Astrocyte (in vitro differentiated cells and primary cell): Measurements from ENCODE around the gene MIPOL1. TPM values are rescaled to one million over a fixed set of nuclear protein-coding genes. Genes with fewer than 3 reads are reported as not detected.

ENCODE experiments used
- DNase-seq: peaks from one replicate; pipeline ENCODE4 v3.0.0-alpha.2; 2010; ENCODE audit warnings: low read depth
- FAIRE-seq: peaks from 2 replicates; lab custom pipeline; 2011; peaks lifted over from hg19 to GRCh38; lab: Jason Lieb, UNC
- H2AFZ ChIP-seq: 2 replicates; pipeline ENCODE4 v1.6.0; 2012; ENCODE audit warnings: low read depth, low read length, inconsistent platforms
- H3K27ac ChIP-seq: 2 replicates; pipeline ENCODE4 v1.5.1; 2011; ENCODE audit warnings: low read depth, low read length, inconsistent platforms
- H3K27me3 ChIP-seq: 2 replicates; pipeline ENCODE4 v1.6.0; 2011; ENCODE audit warnings: low read length, inconsistent platforms; ENCODE audit not compliant: insufficient read depth
- H3K36me3 ChIP-seq: 2 replicates; pipeline ENCODE4 v1.5.1; 2011; ENCODE audit warnings: low read length, inconsistent platforms; ENCODE audit not compliant: insufficient read depth
- H3K4me1 ChIP-seq: 2 replicates; pipeline ENCODE4 v1.5.1; 2011; ENCODE audit warnings: low read length, inconsistent platforms; ENCODE audit not compliant: insufficient read depth
- H3K4me2 ChIP-seq: 2 replicates; pipeline ENCODE4 v1.6.0; 2012; ENCODE audit warnings: low read length, inconsistent platforms
- H3K4me3 ChIP-seq: 2 replicates; pipeline ENCODE4 v1.5.1; 2011; ENCODE audit warnings: low read depth, mild to moderate bottlenecking, low read length, inconsistent platforms; ENCODE audit not compliant: insufficient read depth
- H3K79me2 ChIP-seq: 2 replicates; pipeline ENCODE4 v1.6.0; 2012; ENCODE audit warnings: mild to moderate bottlenecking, low read length, inconsistent platforms; ENCODE audit not compliant: insufficient read depth
- H3K9ac ChIP-seq: 2 replicates; pipeline ENCODE4 v1.6.0; 2012; ENCODE audit warnings: mild to moderate bottlenecking, low read length, inconsistent platforms
- H3K9me3 ChIP-seq: 2 replicates; pipeline ENCODE4 v1.5.1; 2012; ENCODE audit warnings: low read depth, mild to moderate bottlenecking, low read length, inconsistent platforms; ENCODE audit not compliant: insufficient read depth
- H4K20me1 ChIP-seq: 2 replicates; pipeline ENCODE4 v1.6.0; 2012; ENCODE audit warnings: low read length, inconsistent platforms; ENCODE audit not compliant: insufficient read depth
- H3K27ac Mint-ChIP-seq: one replicate; pipeline ENCODE4 v1.8.0; 2021; ENCODE audit warnings: mild to moderate bottlenecking, mixed read lengths; ENCODE audit not compliant: unreplicated experiment
- H3K27me3 Mint-ChIP-seq: one replicate; pipeline ENCODE4 v1.8.0; 2021; ENCODE audit warnings: low read depth, mixed read lengths; ENCODE audit not compliant: unreplicated experiment
- H3K36me3 Mint-ChIP-seq: one replicate; pipeline ENCODE4 v1.8.0; 2021; ENCODE audit warnings: low read depth, mixed read lengths; ENCODE audit not compliant: unreplicated experiment
- H3K4me1 Mint-ChIP-seq: one replicate; pipeline ENCODE4 v1.8.0; 2021; ENCODE audit warnings: low read depth, mixed read lengths; ENCODE audit not compliant: unreplicated experiment
- H3K4me3 Mint-ChIP-seq: one replicate; pipeline ENCODE4 v1.8.0; 2021; ENCODE audit warnings: mild to moderate bottlenecking, moderate library complexity, mixed read lengths; ENCODE audit not compliant: unreplicated experiment
- H3K9me3 Mint-ChIP-seq: one replicate; pipeline ENCODE4 v1.8.0; 2021; ENCODE audit warnings: mild to moderate bottlenecking, mixed read lengths; ENCODE audit not compliant: unreplicated experiment
- CTCF ChIP-seq: IDR thresholded peaks from 2 replicates; pipeline ENCODE4 v1.5.1; 2011; ENCODE audit warnings: low read depth, mild to moderate bottlenecking, inconsistent platforms, low read length, moderate library complexity; ENCODE audit not compliant: insufficient read depth
- EZH2 ChIP-seq: IDR thresholded peaks from 2 replicates; pipeline ENCODE4 v1.6.1; 2012; ENCODE audit warnings: mild to moderate bottlenecking, low read length, inconsistent platforms; ENCODE audit not compliant: insufficient read depth
- total RNA-seq: library from RNA; stranded (reverse); gene quantifications from 2 replicates; pipeline ENCODE4 v1.2.1, GENCODE V29; 2021

Gene MIPOL1
- total RNA-seq, 1 donor from 2014 or later, result 15.7 TPM

- no peaks in the 10 kb centered on the region for H3K4me1 ChIP-seq
- Mint-ChIP-seq H3K4me3 (no peak overlapping the region), H3K9me3 (no peaks in the 10 kb centered on the region), H3K36me3 (no peaks in the 10 kb centered on the region), H3K27me3 (no peaks in the 10 kb centered on the region), H3K27ac (no peak overlapping the region), H3K4me1 (no peaks in the 10 kb centered on the region)
- TF ChIP-seq EZH2 (no peak), CTCF (no peak)
- no peaks in the 10 kb centered on the region for H3K36me3 ChIP-seq
- no peak for FAIRE-seq
- H3K27ac ChIP-seq, result no peak overlapping the region
- no peaks in the 10 kb centered on the region for H3K27me3 ChIP-seq
- H3K4me3 ChIP-seq, result no peak overlapping the region
- H3K9ac ChIP-seq, result no peak overlapping the region
- no peak overlapping the region for H3K4me2 ChIP-seq
- H3K9me3 ChIP-seq, result no peaks in the 10 kb centered on the region
- H3K79me2 ChIP-seq, result no peaks in the 10 kb centered on the region
- no peaks in the 10 kb centered on the region for H4K20me1 ChIP-seq
- H2AFZ ChIP-seq, result no peak overlapping the region
- DNase-seq, result no peak
Measured at GRCh38 chr14:37279818-37280217, 82.1 kb downstream of the MIPOL1 start.

- Histone ChIP-seq H3K36me3 (no peaks in the 10 kb centered on the region), H3K9ac (no peak overlapping the region), H3K27me3 (no peaks in the 10 kb centered on the region), H3K4me3 (no peak overlapping the region), H3K27ac (no peak overlapping the region), H3K4me1 (no peaks in the 10 kb centered on the region), H3K79me2 (no peaks in the 10 kb centered on the region), H4K20me1 (no peaks in the 10 kb centered on the region), H3K4me2 (no peak overlapping the region), H2AFZ (no peak overlapping the region), H3K9me3 (no peaks in the 10 kb centered on the region)
- H3K27me3 Mint-ChIP-seq, result no peaks in the 10 kb centered on the region
- H3K9me3 Mint-ChIP-seq, result peaks cover under 1% of the 10 kb centered on the region
- TF ChIP-seq CTCF (no peak), EZH2 (no peak)
- no peak for DNase-seq
- peaks cover 4% of the 10 kb centered on the region for H3K36me3 Mint-ChIP-seq
- no peak overlapping the region for H3K4me3 Mint-ChIP-seq
- H3K27ac Mint-ChIP-seq, result no peak overlapping the region
- no peak for FAIRE-seq
- H3K4me1 Mint-ChIP-seq, result no peaks in the 10 kb centered on the region
Measured at GRCh38 chr14:37284760-37285159, 87.0 kb downstream of the MIPOL1 start.

- no peak overlapping the region for H3K4me3 ChIP-seq
- H3K4me1 Mint-ChIP-seq, result no peaks in the 10 kb centered on the region
- no peak for FAIRE-seq
- no peak overlapping the region for H3K27ac Mint-ChIP-seq
- H3K9ac ChIP-seq, result no peak overlapping the region
- H3K4me1 ChIP-seq, result no peaks in the 10 kb centered on the region
- H3K9me3 ChIP-seq, result no peaks in the 10 kb centered on the region
- TF ChIP-seq CTCF (no peak), EZH2 (no peak)
- H3K36me3 Mint-ChIP-seq, result peaks cover 8% of the 10 kb centered on the region
- no peaks in the 10 kb centered on the region for H4K20me1 ChIP-seq
- H3K9me3 Mint-ChIP-seq, result peaks cover 5% of the 10 kb centered on the region
- H3K79me2 ChIP-seq, result no peaks in the 10 kb centered on the region
- DNase-seq, result no peak
- H3K4me2 ChIP-seq, result no peak overlapping the region
- H3K36me3 ChIP-seq, result no peaks in the 10 kb centered on the region
- H2AFZ ChIP-seq, result no peak overlapping the region
- H3K4me3 Mint-ChIP-seq, result no peak overlapping the region
- no peak overlapping the region for H3K27ac ChIP-seq
- no peaks in the 10 kb centered on the region for H3K27me3 Mint-ChIP-seq
- H3K27me3 ChIP-seq, result no peaks in the 10 kb centered on the region
Measured at GRCh38 chr14:37285220-37285619, 87.5 kb downstream of the MIPOL1 start.
